H9 (cell line): ENCODE results near the gene COX5A. TPM values are rescaled to one million over a fixed set of nuclear protein-coding genes. Genes with fewer than 3 reads are reported as not detected.

ENCODE experiments used
- DNase-seq: peaks from one replicate; pipeline ENCODE4 v3.0.0-alpha.2; 2017
- H2AFZ ChIP-seq: one replicate; pipeline ENCODE4 v1.6.1; 2013; ENCODE audit warnings: mild to moderate bottlenecking, low read length, control low read depth, moderate library complexity
- H2AK5ac ChIP-seq: 2 replicates; pipeline ENCODE4 v1.6.1; 2013; ENCODE audit warnings: low read length, control low read depth, mixed read lengths; ENCODE audit not compliant: insufficient read length
- H2BK120ac ChIP-seq: one replicate; pipeline ENCODE4 v1.6.1; 2013; ENCODE audit warnings: low read depth, mild to moderate bottlenecking, low read length, control low read depth, inconsistent platforms; ENCODE audit not compliant: poor library complexity, severe bottlenecking
- H2BK12ac ChIP-seq: 2 replicates; pipeline ENCODE4 v1.6.1; 2013; ENCODE audit warnings: low read length, control low read depth, mixed read lengths, low read depth; ENCODE audit not compliant: insufficient read length
- H2BK15ac ChIP-seq: 2 replicates; pipeline ENCODE4 v1.6.1; 2013; ENCODE audit warnings: low read depth, low read length, control low read depth
- H2BK20ac ChIP-seq: one replicate; pipeline ENCODE4 v1.6.1; 2013; ENCODE audit warnings: low read depth, mild to moderate bottlenecking, low read length, control low read depth, inconsistent platforms; ENCODE audit not compliant: poor library complexity, severe bottlenecking
- H2BK5ac ChIP-seq: 2 replicates; pipeline ENCODE4 v1.6.1; 2013; ENCODE audit warnings: low read length, control low read depth, mixed read lengths; ENCODE audit not compliant: insufficient read length
- H3K14ac ChIP-seq: 2 replicates; pipeline ENCODE4 v1.6.1; 2013; ENCODE audit warnings: low read length, control low read depth; ENCODE audit not compliant: insufficient read depth
- H3K18ac ChIP-seq: 2 replicates; pipeline ENCODE4 v1.6.1; 2013; ENCODE audit warnings: low read depth, mild to moderate bottlenecking, mixed read lengths, low read length, control low read depth; ENCODE audit not compliant: insufficient read length
- H3K23ac ChIP-seq: 2 replicates; pipeline ENCODE4 v1.6.1; 2013; ENCODE audit warnings: low read length, control low read depth, mixed read lengths, low read depth; ENCODE audit not compliant: insufficient read length
- H3K23me2 ChIP-seq: 2 replicates; pipeline ENCODE4 v1.6.1; 2013; ENCODE audit warnings: low read depth, mild to moderate bottlenecking, mixed read lengths, low read length, control low read depth; ENCODE audit not compliant: insufficient read length, poor library complexity, severe bottlenecking
- H3K27ac ChIP-seq: 2 replicates; pipeline ENCODE4 v1.5.1; 2013; ENCODE audit warnings: low read length, control low read depth, mixed read lengths, low read depth; ENCODE audit not compliant: insufficient read length
- H3K27me3 ChIP-seq: 2 replicates; pipeline ENCODE4 v1.6.1; 2013; ENCODE audit warnings: low read length, control low read depth, inconsistent platforms; ENCODE audit not compliant: insufficient read depth
- H3K4ac ChIP-seq: 2 replicates; pipeline ENCODE4 v1.6.1; 2013; ENCODE audit warnings: low read depth, mild to moderate bottlenecking, control low read depth, inconsistent platforms, low read length, moderate library complexity
- H3K4me1 ChIP-seq: 2 replicates; pipeline ENCODE4 v1.6.1; 2013; ENCODE audit warnings: low read length, control low read depth, inconsistent platforms; ENCODE audit not compliant: insufficient read depth
- H3K4me2 ChIP-seq: 2 replicates; pipeline ENCODE4 v1.6.1; 2013; ENCODE audit warnings: low read length, control low read depth, mixed read lengths; ENCODE audit not compliant: insufficient read length, insufficient read depth
- H3K56ac ChIP-seq: 2 replicates; pipeline ENCODE4 v1.6.1; 2013; ENCODE audit warnings: low read depth, mild to moderate bottlenecking, mixed read lengths, low read length, control low read depth; ENCODE audit not compliant: insufficient read length
- H3K79me1 ChIP-seq: 2 replicates; pipeline ENCODE4 v1.6.1; 2013; ENCODE audit warnings: low read depth, mild to moderate bottlenecking, moderate library complexity, low read length, control low read depth, inconsistent platforms; ENCODE audit not compliant: insufficient read depth, poor library complexity, severe bottlenecking
- H3K79me2 ChIP-seq: 2 replicates; pipeline ENCODE4 v1.6.1; 2013; ENCODE audit warnings: low read length, control low read depth, inconsistent platforms; ENCODE audit not compliant: insufficient read depth
- H3K9ac ChIP-seq: 2 replicates; pipeline ENCODE4 v1.6.1; 2013; ENCODE audit warnings: low read length, control low read depth, mixed read lengths; ENCODE audit not compliant: insufficient read length; ENCODE audit errors: extremely low read depth
- H3K9me3 ChIP-seq: one replicate; pipeline ENCODE4 v1.6.1; 2013; ENCODE audit warnings: low read depth, low read length, inconsistent platforms; ENCODE audit not compliant: control insufficient read depth
- H3T11ph ChIP-seq: one replicate; pipeline ENCODE4 v1.6.1; 2013; ENCODE audit warnings: mild to moderate bottlenecking, low read length, control low read depth, inconsistent platforms
- H4K20me1 ChIP-seq: one replicate; pipeline ENCODE4 v1.6.1; 2013; ENCODE audit not compliant: control insufficient read depth, insufficient read length, insufficient read depth
- H4K5ac ChIP-seq: 2 replicates; pipeline ENCODE4 v1.6.1; 2013; ENCODE audit warnings: low read depth, mild to moderate bottlenecking, mixed read lengths, low read length, control low read depth; ENCODE audit not compliant: insufficient read length
- H4K8ac ChIP-seq: replicated peaks from 2 replicates; pipeline ENCODE4 v1.6.1; 2013; ENCODE audit warnings: low read length, control low read depth, mixed read lengths, low read depth; ENCODE audit not compliant: insufficient read length
- H4K91ac ChIP-seq: 2 replicates; pipeline ENCODE4 v1.6.1; 2013; ENCODE audit warnings: low read depth, mild to moderate bottlenecking, moderate library complexity, mixed read lengths, low read length, control low read depth; ENCODE audit not compliant: insufficient read length
- H3K27ac Mint-ChIP-seq, 3 experiments: 2 replicates in 2 of 3; 3 replicates in 1 of 3; pipeline ENCODE4 v1.8.0; 2020 to 2021; ENCODE audit warnings: mixed read lengths in 3 of 3, mild to moderate bottlenecking in 1 of 3, moderate library complexity in 1 of 3
- H3K27me3 Mint-ChIP-seq: 2 replicates; pipeline ENCODE4 v1.8.0; 2021; ENCODE audit warnings: low read depth, mild to moderate bottlenecking, moderate library complexity, mixed read lengths
- H3K36me3 Mint-ChIP-seq, 3 experiments: 2 replicates in 2 of 3; 3 replicates in 1 of 3; pipeline ENCODE4 v1.8.0; 2020 to 2021; ENCODE audit warnings: low read depth in 3 of 3, mixed read lengths in 3 of 3; ENCODE audit not compliant: insufficient read depth in 1 of 3
- H3K4me1 Mint-ChIP-seq, 2 experiments: 2 replicates each; pipeline ENCODE4 v1.8.0; 2020; ENCODE audit warnings: mixed read lengths in 2 of 2
- H3K4me3 Mint-ChIP-seq, 2 experiments: 2 replicates in 1 of 2; 3 replicates in 1 of 2; pipeline ENCODE4 v1.8.0; 2020 to 2021; ENCODE audit warnings: mild to moderate bottlenecking in 2 of 2, mixed read lengths in 2 of 2, moderate library complexity in 1 of 2
- H3K9me3 Mint-ChIP-seq, 2 experiments: 2 replicates in 1 of 2; 3 replicates in 1 of 2; pipeline ENCODE4 v1.8.0; 2020; ENCODE audit warnings: mild to moderate bottlenecking in 2 of 2, mixed read lengths in 2 of 2, moderate library complexity in 1 of 2
- CTCF ChIP-seq: fragments of 200-600 bp; sonication (generic); conservative IDR thresholded peaks from 3 replicates; pipeline ENCODE4 v1.8.0; 2021; ENCODE audit warnings: antibody characterized with exemption, mild to moderate bottlenecking
- WGBS: extraction: QIAGEN DNeasy Blood & Tissue Kit; methylation state at CpG from one replicate; pipeline ENCODE4 v1.1.7; 2013; ENCODE audit warnings: missing lambda C conversion rate, low lambda C conversion rate, mixed read lengths; ENCODE audit not compliant: insufficient read length; ENCODE audit errors: extremely low coverage; 5-methylcytosine and 5-hydroxymethylcytosine counted together
- total RNA-seq: library from RNA; stranded (reverse); gene quantifications from 2 replicates; pipeline ENCODE4 v1.2.1, GENCODE V29; 2021

The COX5A gene
- total RNA-seq, 1 experiment from 2014 or later: 331 TPM

GRCh38 chr15:74872702-74873035, 65.2 kb downstream of the COX5A start:
- Mint-ChIP-seq H3K27me3 (peaks cover 2% of the 10 kb centered on the region; the same call in 1 of the 2 replicates), H3K4me3 (peak overlapping the region; percentile 89 to 92), H3K9me3 (peaks cover 4% of the 10 kb centered on the region in 2 experiments; a peak in 3 of 5 replicates), H3K4me1 (peaks cover 14 to 17% of the 10 kb centered on the region in 2 experiments), H3K36me3 (peaks cover 8 to 24% (median 10%) of the 10 kb centered on the region in 3 experiments), H3K27ac (peak overlapping the region; percentile 15 to 98 (median 79); a peak in 6 of 7 replicates)
- H3K27me3 ChIP-seq: no peaks in the 10 kb centered on the region
- H2AFZ ChIP-seq: no peak overlapping the region
- H4K5ac ChIP-seq: no peak overlapping the region
- no peak overlapping the region for H3T11ph ChIP-seq
- H3K4ac ChIP-seq: no peak overlapping the region
- no peak for DNase-seq
- no peak overlapping the region for H3K14ac ChIP-seq
- TF ChIP-seq CTCF: no peak
- no peak overlapping the region for H3K56ac ChIP-seq
- no peaks in the 10 kb centered on the region for H3K4me1 ChIP-seq
- peaks cover 11% of the 10 kb centered on the region; the same call in 1 of the 2 replicates for H3K79me2 ChIP-seq
- H2BK5ac ChIP-seq: no peak overlapping the region
- peak overlapping the region; percentile 39 for H3K9ac ChIP-seq
- H4K20me1 ChIP-seq: no peaks in the 10 kb centered on the region
- no peak overlapping the region for H4K91ac ChIP-seq
- H2BK12ac ChIP-seq: no peak overlapping the region
- H2BK120ac ChIP-seq: no peak overlapping the region
- peaks cover 2% of the 10 kb centered on the region for H3K79me1 ChIP-seq
- no peak overlapping the region for H4K8ac ChIP-seq
- no peak overlapping the region for H2BK20ac ChIP-seq
- H2AK5ac ChIP-seq: no peak overlapping the region
- no peak overlapping the region for H3K23ac ChIP-seq
- WGBS: no CpG with 5 or more reads among the region's 11 CpGs
- no peak overlapping the region for H2BK15ac ChIP-seq
- peaks cover 12% of the 10 kb centered on the region for H3K23me2 ChIP-seq
- no peak overlapping the region for H3K18ac ChIP-seq
- no peaks in the 10 kb centered on the region for H3K9me3 ChIP-seq
- peak overlapping the region; percentile 83 for H3K4me2 ChIP-seq
- H3K27ac ChIP-seq: no peak overlapping the region
